Stimulated activated CD4-positive, alpha-beta T cell treated with anti-CD3 and anti-CD28 coated beads, Interleukin-4, amount 100 ng/mL, for 1 hour (primary cell): ENCODE measurements around the gene SLC7A7.
A peak's percentile ranks its signal among the peaks of the same experiment; 100 is the strongest.
"Not testable (repeated sequence)": the region's sequence is repeated elsewhere in the genome, so short reads cannot be mapped to it uniquely, and the experiment has no call there.

Source experiments
- DNase-seq: peaks from one replicate; pipeline ENCODE4 v3.0.0-alpha.2; 2020

Gene SLC7A7

GRCh38 chr14:22843123-22843925 lies 28.1 kb upstream of the SLC7A7 start:
- DNase-seq: no peak

DNA sequence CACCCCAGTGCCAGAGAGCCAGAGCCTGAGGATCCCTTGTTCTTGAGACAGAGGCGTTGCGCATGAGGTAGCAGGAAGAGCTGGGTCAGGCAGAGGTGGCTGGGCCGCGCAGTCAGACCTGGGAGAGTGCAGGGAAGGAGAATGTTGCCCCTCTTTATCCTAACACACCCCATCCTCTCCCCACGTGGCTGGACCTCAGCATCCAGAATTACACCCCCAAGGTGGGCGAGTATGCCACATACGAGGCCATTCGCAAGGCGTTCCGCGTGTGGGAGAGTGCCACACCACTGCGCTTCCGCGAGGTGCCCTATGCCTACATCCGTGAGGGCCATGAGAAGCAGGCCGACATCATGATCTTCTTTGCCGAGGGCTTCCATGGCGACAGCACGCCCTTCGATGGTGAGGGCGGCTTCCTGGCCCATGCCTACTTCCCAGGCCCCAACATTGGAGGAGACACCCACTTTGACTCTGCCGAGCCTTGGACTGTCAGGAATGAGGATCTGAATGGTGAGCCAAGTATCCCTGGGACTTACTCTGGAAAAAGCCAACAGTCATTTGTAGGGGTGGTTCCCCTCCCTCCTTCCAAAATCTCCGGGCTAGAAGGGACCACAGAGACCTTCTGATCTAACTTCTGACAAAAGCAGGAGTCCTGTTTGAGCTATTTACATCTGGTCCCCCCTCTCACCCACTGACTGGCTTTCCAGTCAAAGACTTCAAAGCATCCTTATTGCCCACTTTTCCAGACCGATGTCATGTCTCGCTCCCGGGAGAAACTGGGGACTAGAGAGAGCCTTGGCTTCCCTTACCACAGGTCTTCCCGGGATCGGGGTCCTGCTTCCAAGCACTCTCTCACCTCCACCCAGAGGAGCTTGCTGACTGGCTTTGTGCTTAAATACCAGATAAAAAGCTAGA lies 27.2 kb upstream of the SLC7A7 start:
- no peak for DNase-seq

DNA sequence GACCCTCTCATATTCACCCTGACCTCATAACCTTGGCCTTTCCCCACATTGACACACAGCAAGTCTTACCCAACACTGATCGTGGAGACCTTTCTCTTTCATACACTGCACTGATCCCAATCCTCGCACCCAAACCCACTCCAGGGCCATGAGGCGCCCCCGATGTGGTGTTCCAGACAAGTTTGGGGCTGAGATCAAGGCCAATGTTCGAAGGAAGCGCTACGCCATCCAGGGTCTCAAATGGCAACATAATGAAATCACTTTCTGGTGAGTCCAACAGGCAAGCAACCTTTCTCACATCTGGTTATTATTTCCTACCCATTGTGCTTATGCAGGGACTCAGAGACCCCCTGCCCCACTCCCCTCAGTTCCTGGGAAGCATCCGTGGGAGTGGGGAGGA lies 26.5 kb upstream of the SLC7A7 start:
- DNase-seq: no peak

- DNase-seq: no peak
Measured at GRCh38 chr14:22841311-22841710, 26.1 kb upstream of the SLC7A7 start.

GRCh38 chr14:22839159-22839779 lies 24.0 kb upstream of the SLC7A7 start:
- no peak for DNase-seq

- DNase-seq: no peak
Measured at GRCh38 chr14:22838631-22839041, 23.4 kb upstream of the SLC7A7 start.

GRCh38 chr14:22837750-22838538 lies 22.7 kb upstream of the SLC7A7 start:
- no peak for DNase-seq

- peak; percentile 29 for DNase-seq
Measured at GRCh38 chr14:22837114-22837749, 22.0 kb upstream of the SLC7A7 start.

- DNase-seq: no peak
Measured at GRCh38 chr14:22836301-22837113, 21.3 kb upstream of the SLC7A7 start, which contains the start of gene MMP14. MMP14 (plus strand) TSS chr14:22836585; CDS start chr14:22836818, 233 bp downstream.

- no peak for DNase-seq
Measured at GRCh38 chr14:22835505-22835904, 20.3 kb upstream of the SLC7A7 start.

DNA sequence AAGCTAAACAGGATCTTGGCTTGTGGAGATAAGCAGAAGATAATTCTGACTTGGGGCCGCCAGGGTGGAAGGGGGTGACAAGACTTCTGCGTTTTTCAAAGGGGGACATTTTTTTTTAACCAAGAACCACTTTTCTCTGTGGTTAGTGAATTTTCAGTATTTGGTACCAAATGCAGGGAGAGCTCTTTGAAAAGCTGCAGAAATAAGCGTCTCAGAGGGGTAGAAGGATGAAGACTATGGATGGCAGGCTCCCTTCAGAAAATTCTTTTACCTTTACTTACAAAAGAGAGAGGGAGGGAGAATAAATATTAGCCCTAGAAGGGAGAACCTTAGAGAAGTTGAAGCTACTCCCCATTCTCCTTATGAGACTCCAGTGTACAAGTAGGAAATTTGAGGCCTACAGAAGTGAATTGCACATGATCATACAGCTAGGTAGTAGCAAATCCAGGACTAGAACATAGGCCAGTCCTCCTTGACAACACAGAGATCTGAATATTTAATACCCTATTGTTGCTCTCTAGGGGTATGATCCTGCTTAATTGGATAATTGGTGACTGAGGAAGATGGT lies 15.3 kb upstream of the SLC7A7 start:
- DNase-seq: no peak

GRCh38 chr14:22829661-22830442 lies 14.6 kb upstream of the SLC7A7 start, which contains the start of gene MRPL52:
MRPL52 (plus strand) TSS chr14:22829887; CDS start chr14:22829913, 26 bp downstream.
- DNase-seq: peak; percentile 91

DNA sequence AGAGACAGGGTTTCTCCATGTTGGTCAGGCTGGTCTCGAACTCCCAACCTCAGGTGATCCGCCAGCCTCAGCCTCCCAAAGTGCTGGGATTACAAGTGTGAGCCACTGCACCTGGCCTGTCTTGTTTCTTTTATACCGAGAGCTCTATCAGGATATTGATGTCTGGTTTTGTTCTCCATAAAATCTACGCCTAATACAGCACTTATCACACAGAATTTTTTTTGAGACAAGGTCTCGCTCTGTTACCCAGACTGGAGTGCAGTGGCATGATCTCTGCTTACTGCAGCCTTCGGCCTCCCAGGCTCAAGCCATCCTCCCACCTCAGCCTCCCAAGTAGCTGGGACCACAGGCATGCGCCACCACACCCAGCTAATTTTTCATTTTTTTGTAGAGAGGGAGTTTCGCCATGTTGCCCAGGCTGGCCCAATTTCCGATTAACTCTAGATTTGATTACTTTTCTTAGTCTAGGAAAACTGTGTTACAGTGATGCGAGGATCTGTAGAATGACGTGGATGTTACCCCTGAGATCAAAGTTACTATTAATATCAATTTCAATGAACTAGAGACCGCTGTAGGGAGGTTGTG lies 13.9 kb upstream of the SLC7A7 start:
- not testable (repeated sequence) for DNase-seq

DNA sequence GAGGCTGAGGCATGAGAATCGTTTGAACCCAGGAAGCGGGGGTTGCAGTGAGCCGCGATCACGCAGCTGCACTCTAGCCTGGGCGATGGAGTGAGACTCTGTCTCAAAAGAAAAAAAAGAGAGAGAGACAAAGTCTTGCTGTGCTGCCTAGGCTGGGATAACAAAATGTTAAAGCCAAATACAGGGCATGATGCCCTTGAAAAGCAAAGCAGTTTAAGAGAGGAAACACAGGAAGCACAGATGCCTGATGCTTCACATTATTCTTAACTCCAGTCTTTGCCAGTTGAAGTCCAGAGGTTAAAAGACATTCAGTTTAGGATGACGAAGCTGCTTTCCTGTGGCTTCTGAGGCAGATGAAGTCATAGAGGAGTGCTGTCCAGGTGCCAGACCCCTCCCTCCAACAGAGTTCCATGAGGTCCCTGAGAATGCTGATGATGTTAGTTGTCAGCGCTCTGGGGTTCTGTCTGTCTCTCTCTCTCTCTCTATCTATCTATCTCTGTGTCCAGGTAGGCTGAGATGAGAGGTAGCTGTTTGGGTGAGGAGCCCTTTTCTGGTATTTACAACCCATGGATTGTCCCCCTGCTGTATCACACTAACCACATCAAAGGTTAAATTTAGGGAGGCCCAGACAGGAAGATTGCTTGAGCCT lies 9.6 kb upstream of the SLC7A7 start:
- DNase-seq: no peak

- DNase-seq: peak; percentile 73
Measured at GRCh38 chr14:22822571-22823098, 7.4 kb upstream of the SLC7A7 start.

GRCh38 chr14:22822016-22822570 lies 6.9 kb upstream of the SLC7A7 start:
- DNase-seq: no peak

GRCh38 chr14:22821193-22822015 lies 6.2 kb upstream of the SLC7A7 start:
- no peak for DNase-seq
